ENCODE data around the gene ZP4.

DNA sequence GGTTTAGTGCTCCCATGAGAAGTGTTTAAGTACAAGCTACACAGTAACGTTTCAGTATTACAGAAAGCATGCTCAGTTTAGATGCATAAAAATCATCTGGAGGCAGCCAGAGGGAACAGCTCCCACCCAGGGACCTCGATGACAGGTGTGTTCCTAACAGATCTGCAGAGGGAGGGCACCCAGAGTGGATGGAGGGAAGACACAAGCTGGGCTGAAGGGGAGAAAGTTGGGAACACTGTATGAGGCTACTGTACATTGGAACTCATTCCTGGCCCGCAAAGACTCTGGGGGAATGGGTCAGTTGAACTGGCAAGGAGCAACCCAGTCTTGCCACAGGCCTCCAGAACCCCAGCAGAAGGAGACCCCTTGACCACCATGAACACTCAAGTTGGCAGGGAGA is 52.4 kb downstream of the ZP4 start:
- TF ChIP-seq, protein P1, sequence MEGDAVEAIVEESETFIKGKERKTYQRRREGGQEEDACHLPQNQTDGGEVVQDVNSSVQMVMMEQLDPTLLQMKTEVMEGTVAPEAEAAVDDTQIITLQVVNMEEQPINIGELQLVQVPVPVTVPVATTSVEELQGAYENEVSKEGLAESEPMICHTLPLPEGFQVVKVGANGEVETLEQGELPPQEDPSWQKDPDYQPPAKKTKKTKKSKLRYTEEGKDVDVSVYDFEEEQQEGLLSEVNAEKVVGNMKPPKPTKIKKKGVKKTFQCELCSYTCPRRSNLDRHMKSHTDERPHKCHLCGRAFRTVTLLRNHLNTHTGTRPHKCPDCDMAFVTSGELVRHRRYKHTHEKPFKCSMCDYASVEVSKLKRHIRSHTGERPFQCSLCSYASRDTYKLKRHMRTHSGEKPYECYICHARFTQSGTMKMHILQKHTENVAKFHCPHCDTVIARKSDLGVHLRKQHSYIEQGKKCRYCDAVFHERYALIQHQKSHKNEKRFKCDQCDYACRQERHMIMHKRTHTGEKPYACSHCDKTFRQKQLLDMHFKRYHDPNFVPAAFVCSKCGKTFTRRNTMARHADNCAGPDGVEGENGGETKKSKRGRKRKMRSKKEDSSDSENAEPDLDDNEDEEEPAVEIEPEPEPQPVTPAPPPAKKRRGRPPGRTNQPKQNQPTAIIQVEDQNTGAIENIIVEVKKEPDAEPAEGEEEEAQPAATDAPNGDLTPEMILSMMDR (IDR thresholded peaks at IDR 0.05), result no peak
- TF ChIP-seq POLR2A (IDR thresholded peaks at IDR 0.05; ENCODE audit: low read depth), result no peak
- no peak for TF ChIP-seq EP300 (IDR thresholded peaks at IDR 0.05)
- no peak for TF ChIP-seq POLR2AphosphoS5 (IDR thresholded peaks at IDR 0.05)

Data from esophagus muscularis mucosa (tissue), 4 donors.